GM19455 (cell line): ENCODE data around the gene MIER2.
"Not testable (repeated sequence)": the region's sequence is repeated elsewhere in the genome, so short reads cannot be mapped to it uniquely, and the experiment has no call there.

Experiments
- ATAC-seq: cut with Tn5 transposase; IDR thresholded peaks from one replicate; pipeline ENCODE4 v1.9.1; 2021; ENCODE audit not compliant: unreplicated experiment

The MIER2 gene

GRCh38 chr19:344625-345319 lies at the start of gene MIER2:
TSS of gene MIER2 (minus strand) at chr19:344796. CDS start at chr19:344782, 14 bp downstream.
- ATAC-seq, result peak; percentile 67

- not testable (repeated sequence) for ATAC-seq
Measured at GRCh38 chr19:393560-393959, 49.0 kb upstream of the MIER2 start.

GRCh38 chr19:392375-392970 lies 47.9 kb upstream of the MIER2 start:
- no peak for ATAC-seq

- ATAC-seq, result no peak
Measured at GRCh38 chr19:391726-392374, 47.3 kb upstream of the MIER2 start.

GRCh38 chr19:391207-391557 lies 46.6 kb upstream of the MIER2 start:
- ATAC-seq, result no peak

GRCh38 chr19:390386-391206 lies 46.0 kb upstream of the MIER2 start:
- no peak for ATAC-seq

- no peak for ATAC-seq
Measured at GRCh38 chr19:389935-390289, 45.3 kb upstream of the MIER2 start.

GRCh38 chr19:389255-389934 lies 44.8 kb upstream of the MIER2 start:
- no peak for ATAC-seq

- no peak for ATAC-seq
Measured at GRCh38 chr19:388691-389090, 44.1 kb upstream of the MIER2 start.

GRCh38 chr19:387777-388176 lies 43.2 kb upstream of the MIER2 start:
- ATAC-seq, result no peak

GRCh38 chr19:386632-387301 lies 42.2 kb upstream of the MIER2 start:
- not testable (repeated sequence) for ATAC-seq

- ATAC-seq, result not testable (repeated sequence)
Measured at GRCh38 chr19:386189-386588, 41.6 kb upstream of the MIER2 start.

GRCh38 chr19:384799-385169 lies 40.2 kb upstream of the MIER2 start:
- no peak for ATAC-seq

GRCh38 chr19:383922-384798 lies 39.6 kb upstream of the MIER2 start:
- ATAC-seq, result no peak

- ATAC-seq, result no peak
Measured at GRCh38 chr19:383040-383439, 38.4 kb upstream of the MIER2 start.

- not testable (repeated sequence) for ATAC-seq
Measured at GRCh38 chr19:382578-382977, 38.0 kb upstream of the MIER2 start.

- ATAC-seq, result not testable (repeated sequence)
Measured at GRCh38 chr19:381901-382300, 37.3 kb upstream of the MIER2 start.

- not testable (repeated sequence) for ATAC-seq
Measured at GRCh38 chr19:380618-381219, 36.1 kb upstream of the MIER2 start.

- ATAC-seq, result no peak
Measured at GRCh38 chr19:379796-380195, 35.2 kb upstream of the MIER2 start.
